Measurements from ENCODE around the gene SNX10. TPM values are rescaled to one million over a fixed set of nuclear protein-coding genes. Genes with fewer than 3 reads are reported as not detected.

SNX10 gene
- total RNA-seq, 2 donors from 2014 or later: 37.4 to 41.8 TPM

- H3K27ac Mint-ChIP-seq: no peak overlapping the region
Measured at GRCh38 chr7:26329520-26330255, 38.0 kb downstream of the SNX10 start.

GRCh38 chr7:26331113-26331512 lies 39.5 kb downstream of the SNX10 start:
- peaks cover 25% of the 10 kb centered on the region for H3K4me1 Mint-ChIP-seq (ENCODE audit: low read depth)
- H3K36me3 Mint-ChIP-seq (ENCODE audit: insufficient read depth in 2 of 2): peaks cover 0 to 3% of the 10 kb centered on the region in 2 donors

More at GRCh38 chr7:26329520-26330255, 38.0 kb downstream of the SNX10 start:
- no peaks in the 10 kb centered on the region for H3K36me3 Mint-ChIP-seq (ENCODE audit: insufficient read depth in 2 of 2)
- H3K4me3 Mint-ChIP-seq: no peak overlapping the region
- ATAC-seq (replicated peaks in 1 of 2): no peak
- H3K27me3 Mint-ChIP-seq (ENCODE audit: low read depth): no peaks in the 10 kb centered on the region
- H3K4me1 Mint-ChIP-seq (ENCODE audit: low read depth): peaks cover 17% of the 10 kb centered on the region
- DNase-seq: no peak
- H3K9me3 Mint-ChIP-seq: no peaks in the 10 kb centered on the region

GRCh38 chr7:26331789-26332188 lies 40.1 kb downstream of the SNX10 start:
- no peaks in the 10 kb centered on the region for H3K9me3 Mint-ChIP-seq
- no peak overlapping the region for H3K27ac Mint-ChIP-seq
- DNase-seq (no peak), ATAC-seq (replicated peaks in 1 of 2) (no peak)
- peaks cover 0 to 3% of the 10 kb centered on the region in 2 donors for H3K36me3 Mint-ChIP-seq (ENCODE audit: insufficient read depth in 2 of 2)
- peaks cover 25% of the 10 kb centered on the region for H3K4me1 Mint-ChIP-seq (ENCODE audit: low read depth)
- H3K27me3 Mint-ChIP-seq (ENCODE audit: low read depth): no peaks in the 10 kb centered on the region
- no peak overlapping the region for H3K4me3 Mint-ChIP-seq

More at GRCh38 chr7:26331113-26331512, 39.5 kb downstream of the SNX10 start:
- ATAC-seq (replicated peaks in 1 of 2) (no peak), DNase-seq (no peak)
- H3K4me3 Mint-ChIP-seq: no peak overlapping the region
- H3K27me3 Mint-ChIP-seq (ENCODE audit: low read depth): no peaks in the 10 kb centered on the region
- no peak overlapping the region for H3K27ac Mint-ChIP-seq
- no peaks in the 10 kb centered on the region for H3K9me3 Mint-ChIP-seq

GRCh38 chr7:26332698-26333097 lies 41.0 kb downstream of the SNX10 start:
- ATAC-seq (replicated peaks in 1 of 2): no peak
- Mint-ChIP-seq H3K36me3 (ENCODE audit: insufficient read depth in 2 of 2) (peaks cover 0 to 3% of the 10 kb centered on the region in 2 donors), H3K4me1 (ENCODE audit: low read depth) (peaks cover 25% of the 10 kb centered on the region), H3K4me3 (no peak overlapping the region), H3K9me3 (no peaks in the 10 kb centered on the region), H3K27me3 (ENCODE audit: low read depth) (no peaks in the 10 kb centered on the region), H3K27ac (no peak overlapping the region)
- DNase-seq: no peak

GRCh38 chr7:26334166-26334859 lies 42.7 kb downstream of the SNX10 start:
- Mint-ChIP-seq H3K27me3 (ENCODE audit: low read depth) (no peaks in the 10 kb centered on the region), H3K36me3 (ENCODE audit: insufficient read depth in 2 of 2) (peaks cover 0 to 3% of the 10 kb centered on the region in 2 donors), H3K9me3 (no peaks in the 10 kb centered on the region), H3K4me1 (ENCODE audit: low read depth) (peaks cover 16% of the 10 kb centered on the region), H3K4me3 (no peak overlapping the region), H3K27ac (no peak overlapping the region)
- DNase-seq (no peak), ATAC-seq (replicated peaks in 1 of 2) (no peak)

GRCh38 chr7:26337232-26337865 lies 45.7 kb downstream of the SNX10 start:
- Mint-ChIP-seq H3K27ac (peak overlapping the region; percentile 18), H3K36me3 (ENCODE audit: insufficient read depth in 2 of 2) (peaks cover 0 to 5% of the 10 kb centered on the region in 2 donors), H3K27me3 (ENCODE audit: low read depth) (no peaks in the 10 kb centered on the region), H3K9me3 (no peaks in the 10 kb centered on the region), H3K4me1 (ENCODE audit: low read depth) (peaks cover 21% of the 10 kb centered on the region), H3K4me3 (no peak overlapping the region)
- ATAC-seq (replicated peaks in 1 of 2): no peak
- DNase-seq: no peak

GRCh38 chr7:26340476-26341018 lies 48.9 kb downstream of the SNX10 start:
- ATAC-seq (replicated peaks in 1 of 2): no peak
- Mint-ChIP-seq H3K27ac (no peak overlapping the region), H3K9me3 (no peaks in the 10 kb centered on the region), H3K36me3 (ENCODE audit: insufficient read depth in 2 of 2) (peaks cover 0 to 3% of the 10 kb centered on the region in 2 donors), H3K4me1 (ENCODE audit: low read depth) (peaks cover 5% of the 10 kb centered on the region), H3K27me3 (ENCODE audit: low read depth) (no peaks in the 10 kb centered on the region), H3K4me3 (no peak overlapping the region)
- no peak for DNase-seq

GRCh38 chr7:26343320-26343832 lies 51.7 kb downstream of the SNX10 start:
- Mint-ChIP-seq H3K27me3 (ENCODE audit: low read depth) (no peaks in the 10 kb centered on the region), H3K27ac (no peak overlapping the region), H3K36me3 (ENCODE audit: insufficient read depth in 2 of 2) (peaks cover 7 to 9% of the 10 kb centered on the region in 2 donors), H3K4me1 (ENCODE audit: low read depth) (peaks cover 15% of the 10 kb centered on the region), H3K9me3 (no peaks in the 10 kb centered on the region), H3K4me3 (no peak overlapping the region)
- DNase-seq (no peak), ATAC-seq (replicated peaks in 1 of 2) (no peak)

- Mint-ChIP-seq H3K27ac (no peak overlapping the region), H3K9me3 (no peaks in the 10 kb centered on the region), H3K4me3 (no peak overlapping the region), H3K4me1 (ENCODE audit: low read depth) (peaks cover 15% of the 10 kb centered on the region), H3K36me3 (ENCODE audit: insufficient read depth in 2 of 2) (peaks cover 7 to 10% of the 10 kb centered on the region in 2 donors), H3K27me3 (ENCODE audit: low read depth) (no peaks in the 10 kb centered on the region)
- ATAC-seq (replicated peaks in 1 of 2) (no peak), DNase-seq (no peak)
Measured at GRCh38 chr7:26343837-26344236, 52.2 kb downstream of the SNX10 start.

- peaks cover 7 to 10% of the 10 kb centered on the region in 2 donors for H3K36me3 Mint-ChIP-seq (ENCODE audit: insufficient read depth in 2 of 2)
- no peak for ATAC-seq (replicated peaks in 1 of 2)
- H3K27ac Mint-ChIP-seq: no peak overlapping the region
- H3K4me3 Mint-ChIP-seq: no peak overlapping the region
- no peaks in the 10 kb centered on the region for H3K9me3 Mint-ChIP-seq
- no peak for DNase-seq
- H3K27me3 Mint-ChIP-seq (ENCODE audit: low read depth): no peaks in the 10 kb centered on the region
- H3K4me1 Mint-ChIP-seq (ENCODE audit: low read depth): peaks cover 15% of the 10 kb centered on the region
Measured at GRCh38 chr7:26345202-26345601, 53.5 kb downstream of the SNX10 start.

GRCh38 chr7:26345837-26346236 lies 54.2 kb downstream of the SNX10 start:
- DNase-seq (no peak), ATAC-seq (replicated peaks in 1 of 2) (no peak)
- no peaks in the 10 kb centered on the region for H3K9me3 Mint-ChIP-seq
- no peaks in the 10 kb centered on the region for H3K27me3 Mint-ChIP-seq (ENCODE audit: low read depth)
- no peak overlapping the region for H3K27ac Mint-ChIP-seq
- peaks cover 10% of the 10 kb centered on the region for H3K4me1 Mint-ChIP-seq (ENCODE audit: low read depth)
- H3K36me3 Mint-ChIP-seq (ENCODE audit: insufficient read depth in 2 of 2): peaks cover 7 to 8% of the 10 kb centered on the region in 2 donors
- no peak overlapping the region for H3K4me3 Mint-ChIP-seq

GRCh38 chr7:26346611-26347203 lies 55.0 kb downstream of the SNX10 start:
- peaks cover 10% of the 10 kb centered on the region for H3K4me1 Mint-ChIP-seq (ENCODE audit: low read depth)
- no peaks in the 10 kb centered on the region for H3K9me3 Mint-ChIP-seq
- ATAC-seq (replicated peaks in 1 of 2): peak in 1 of 2 donors; percentile 60
- no peaks in the 10 kb centered on the region for H3K27me3 Mint-ChIP-seq (ENCODE audit: low read depth)
- no peak overlapping the region for H3K4me3 Mint-ChIP-seq
- peak overlapping the region; percentile 29 for H3K27ac Mint-ChIP-seq
- peaks cover 7 to 12% of the 10 kb centered on the region in 2 donors for H3K36me3 Mint-ChIP-seq (ENCODE audit: insufficient read depth in 2 of 2)
- DNase-seq: no peak
